Testis (tissue), 2 donors: ENCODE measurements around the gene ROBO1.

Source experiments
- POLR2A ChIP-seq: fragments of 450-650 bp; IDR thresholded peaks from one replicate; pipeline ENCODE4 v1.6.1; 2017; ENCODE audit warnings: antibody characterized with exemption, mild to moderate bottlenecking, moderate library complexity
- TF ChIP-seq, protein P1 (sequence below), 3 experiments: fragments of 450-650 bp in 2 of 3; fragments of 200-600 bp in 1 of 3; sonication (generic) in 1 of 3; IDR thresholded peaks; one replicate each; pipeline ENCODE4 v1.5.1; 2016 to 2019; ENCODE audit warnings: antibody characterized with exemption in 3 of 3, mild to moderate bottlenecking in 2 of 3, moderate library complexity in 1 of 3

DNA sequence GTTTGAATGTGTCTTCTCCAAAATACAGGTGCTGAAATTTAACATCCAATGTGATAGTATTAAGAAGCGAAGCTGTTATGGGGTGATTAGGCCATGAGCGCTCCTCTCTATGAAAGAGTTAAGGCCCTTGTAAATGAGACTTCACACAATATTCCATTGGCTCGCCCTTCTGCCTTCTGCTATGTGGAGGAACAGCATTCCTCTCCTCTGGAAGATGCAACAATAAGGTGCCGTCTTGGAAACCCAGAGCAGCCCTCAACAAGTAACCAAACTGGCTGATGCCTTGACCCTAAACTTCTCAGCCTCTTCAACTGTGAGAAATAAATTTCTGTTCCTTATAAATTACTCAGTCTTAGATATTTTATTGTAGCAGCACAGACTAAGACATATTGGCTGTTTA, 874.6 kb downstream of the ROBO1 start:
- TF ChIP-seq POLR2A: no peak
- TF ChIP-seq, protein P1, sequence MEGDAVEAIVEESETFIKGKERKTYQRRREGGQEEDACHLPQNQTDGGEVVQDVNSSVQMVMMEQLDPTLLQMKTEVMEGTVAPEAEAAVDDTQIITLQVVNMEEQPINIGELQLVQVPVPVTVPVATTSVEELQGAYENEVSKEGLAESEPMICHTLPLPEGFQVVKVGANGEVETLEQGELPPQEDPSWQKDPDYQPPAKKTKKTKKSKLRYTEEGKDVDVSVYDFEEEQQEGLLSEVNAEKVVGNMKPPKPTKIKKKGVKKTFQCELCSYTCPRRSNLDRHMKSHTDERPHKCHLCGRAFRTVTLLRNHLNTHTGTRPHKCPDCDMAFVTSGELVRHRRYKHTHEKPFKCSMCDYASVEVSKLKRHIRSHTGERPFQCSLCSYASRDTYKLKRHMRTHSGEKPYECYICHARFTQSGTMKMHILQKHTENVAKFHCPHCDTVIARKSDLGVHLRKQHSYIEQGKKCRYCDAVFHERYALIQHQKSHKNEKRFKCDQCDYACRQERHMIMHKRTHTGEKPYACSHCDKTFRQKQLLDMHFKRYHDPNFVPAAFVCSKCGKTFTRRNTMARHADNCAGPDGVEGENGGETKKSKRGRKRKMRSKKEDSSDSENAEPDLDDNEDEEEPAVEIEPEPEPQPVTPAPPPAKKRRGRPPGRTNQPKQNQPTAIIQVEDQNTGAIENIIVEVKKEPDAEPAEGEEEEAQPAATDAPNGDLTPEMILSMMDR (IDR thresholded peaks at IDR 0.05): no peak
